H9 (cell line): Measurements from ENCODE around the gene IQSEC1. TPM values are rescaled to one million over a fixed set of nuclear protein-coding genes. Genes with fewer than 3 reads are reported as not detected.

Experiments
- DNase-seq: peaks from one replicate; pipeline ENCODE4 v3.0.0-alpha.2; 2017
- H2AFZ ChIP-seq: one replicate; pipeline ENCODE4 v1.6.1; 2013; ENCODE audit warnings: mild to moderate bottlenecking, low read length, control low read depth, moderate library complexity
- H2AK5ac ChIP-seq: 2 replicates; pipeline ENCODE4 v1.6.1; 2013; ENCODE audit warnings: low read length, control low read depth, mixed read lengths; ENCODE audit not compliant: insufficient read length
- H2BK120ac ChIP-seq: one replicate; pipeline ENCODE4 v1.6.1; 2013; ENCODE audit warnings: low read depth, mild to moderate bottlenecking, low read length, control low read depth, inconsistent platforms; ENCODE audit not compliant: poor library complexity, severe bottlenecking
- H2BK12ac ChIP-seq: 2 replicates; pipeline ENCODE4 v1.6.1; 2013; ENCODE audit warnings: low read length, control low read depth, mixed read lengths, low read depth; ENCODE audit not compliant: insufficient read length
- H2BK15ac ChIP-seq: 2 replicates; pipeline ENCODE4 v1.6.1; 2013; ENCODE audit warnings: low read depth, low read length, control low read depth
- H2BK20ac ChIP-seq: one replicate; pipeline ENCODE4 v1.6.1; 2013; ENCODE audit warnings: low read depth, mild to moderate bottlenecking, low read length, control low read depth, inconsistent platforms; ENCODE audit not compliant: poor library complexity, severe bottlenecking
- H2BK5ac ChIP-seq: 2 replicates; pipeline ENCODE4 v1.6.1; 2013; ENCODE audit warnings: low read length, control low read depth, mixed read lengths; ENCODE audit not compliant: insufficient read length
- H3K14ac ChIP-seq: 2 replicates; pipeline ENCODE4 v1.6.1; 2013; ENCODE audit warnings: low read length, control low read depth; ENCODE audit not compliant: insufficient read depth
- H3K18ac ChIP-seq: 2 replicates; pipeline ENCODE4 v1.6.1; 2013; ENCODE audit warnings: low read depth, mild to moderate bottlenecking, mixed read lengths, low read length, control low read depth; ENCODE audit not compliant: insufficient read length
- H3K23ac ChIP-seq: 2 replicates; pipeline ENCODE4 v1.6.1; 2013; ENCODE audit warnings: low read length, control low read depth, mixed read lengths, low read depth; ENCODE audit not compliant: insufficient read length
- H3K23me2 ChIP-seq: 2 replicates; pipeline ENCODE4 v1.6.1; 2013; ENCODE audit warnings: low read depth, mild to moderate bottlenecking, mixed read lengths, low read length, control low read depth; ENCODE audit not compliant: insufficient read length, poor library complexity, severe bottlenecking
- H3K27ac ChIP-seq: 2 replicates; pipeline ENCODE4 v1.5.1; 2013; ENCODE audit warnings: low read length, control low read depth, mixed read lengths, low read depth; ENCODE audit not compliant: insufficient read length
- H3K27me3 ChIP-seq: 2 replicates; pipeline ENCODE4 v1.6.1; 2013; ENCODE audit warnings: low read length, control low read depth, inconsistent platforms; ENCODE audit not compliant: insufficient read depth
- H3K4ac ChIP-seq: 2 replicates; pipeline ENCODE4 v1.6.1; 2013; ENCODE audit warnings: low read depth, mild to moderate bottlenecking, control low read depth, inconsistent platforms, low read length, moderate library complexity
- H3K4me1 ChIP-seq: 2 replicates; pipeline ENCODE4 v1.6.1; 2013; ENCODE audit warnings: low read length, control low read depth, inconsistent platforms; ENCODE audit not compliant: insufficient read depth
- H3K4me2 ChIP-seq: 2 replicates; pipeline ENCODE4 v1.6.1; 2013; ENCODE audit warnings: low read length, control low read depth, mixed read lengths; ENCODE audit not compliant: insufficient read length, insufficient read depth
- H3K56ac ChIP-seq: 2 replicates; pipeline ENCODE4 v1.6.1; 2013; ENCODE audit warnings: low read depth, mild to moderate bottlenecking, mixed read lengths, low read length, control low read depth; ENCODE audit not compliant: insufficient read length
- H3K79me1 ChIP-seq: 2 replicates; pipeline ENCODE4 v1.6.1; 2013; ENCODE audit warnings: low read depth, mild to moderate bottlenecking, moderate library complexity, low read length, control low read depth, inconsistent platforms; ENCODE audit not compliant: insufficient read depth, poor library complexity, severe bottlenecking
- H3K79me2 ChIP-seq: 2 replicates; pipeline ENCODE4 v1.6.1; 2013; ENCODE audit warnings: low read length, control low read depth, inconsistent platforms; ENCODE audit not compliant: insufficient read depth
- H3K9ac ChIP-seq: 2 replicates; pipeline ENCODE4 v1.6.1; 2013; ENCODE audit warnings: low read length, control low read depth, mixed read lengths; ENCODE audit not compliant: insufficient read length; ENCODE audit errors: extremely low read depth
- H3K9me3 ChIP-seq: one replicate; pipeline ENCODE4 v1.6.1; 2013; ENCODE audit warnings: low read depth, low read length, inconsistent platforms; ENCODE audit not compliant: control insufficient read depth
- H3T11ph ChIP-seq: one replicate; pipeline ENCODE4 v1.6.1; 2013; ENCODE audit warnings: mild to moderate bottlenecking, low read length, control low read depth, inconsistent platforms
- H4K20me1 ChIP-seq: one replicate; pipeline ENCODE4 v1.6.1; 2013; ENCODE audit not compliant: control insufficient read depth, insufficient read length, insufficient read depth
- H4K5ac ChIP-seq: 2 replicates; pipeline ENCODE4 v1.6.1; 2013; ENCODE audit warnings: low read depth, mild to moderate bottlenecking, mixed read lengths, low read length, control low read depth; ENCODE audit not compliant: insufficient read length
- H4K8ac ChIP-seq: replicated peaks from 2 replicates; pipeline ENCODE4 v1.6.1; 2013; ENCODE audit warnings: low read length, control low read depth, mixed read lengths, low read depth; ENCODE audit not compliant: insufficient read length
- H4K91ac ChIP-seq: 2 replicates; pipeline ENCODE4 v1.6.1; 2013; ENCODE audit warnings: low read depth, mild to moderate bottlenecking, moderate library complexity, mixed read lengths, low read length, control low read depth; ENCODE audit not compliant: insufficient read length
- H3K27ac Mint-ChIP-seq, 3 experiments: 2 replicates in 2 of 3; 3 replicates in 1 of 3; pipeline ENCODE4 v1.8.0; 2020 to 2021; ENCODE audit warnings: mixed read lengths in 3 of 3, mild to moderate bottlenecking in 1 of 3, moderate library complexity in 1 of 3
- H3K27me3 Mint-ChIP-seq: 2 replicates; pipeline ENCODE4 v1.8.0; 2021; ENCODE audit warnings: low read depth, mild to moderate bottlenecking, moderate library complexity, mixed read lengths
- H3K36me3 Mint-ChIP-seq, 3 experiments: 2 replicates in 2 of 3; 3 replicates in 1 of 3; pipeline ENCODE4 v1.8.0; 2020 to 2021; ENCODE audit warnings: low read depth in 3 of 3, mixed read lengths in 3 of 3; ENCODE audit not compliant: insufficient read depth in 1 of 3
- H3K4me1 Mint-ChIP-seq, 2 experiments: 2 replicates each; pipeline ENCODE4 v1.8.0; 2020; ENCODE audit warnings: mixed read lengths in 2 of 2
- H3K4me3 Mint-ChIP-seq, 2 experiments: 2 replicates in 1 of 2; 3 replicates in 1 of 2; pipeline ENCODE4 v1.8.0; 2020 to 2021; ENCODE audit warnings: mild to moderate bottlenecking in 2 of 2, mixed read lengths in 2 of 2, moderate library complexity in 1 of 2
- H3K9me3 Mint-ChIP-seq, 2 experiments: 2 replicates in 1 of 2; 3 replicates in 1 of 2; pipeline ENCODE4 v1.8.0; 2020; ENCODE audit warnings: mild to moderate bottlenecking in 2 of 2, mixed read lengths in 2 of 2, moderate library complexity in 1 of 2
- CTCF ChIP-seq: fragments of 200-600 bp; sonication (generic); conservative IDR thresholded peaks from 3 replicates; pipeline ENCODE4 v1.8.0; 2021; ENCODE audit warnings: antibody characterized with exemption, mild to moderate bottlenecking
- WGBS: extraction: QIAGEN DNeasy Blood & Tissue Kit; methylation state at CpG from one replicate; pipeline ENCODE4 v1.1.7; 2013; ENCODE audit warnings: missing lambda C conversion rate, low lambda C conversion rate, mixed read lengths; ENCODE audit not compliant: insufficient read length; ENCODE audit errors: extremely low coverage; 5-methylcytosine and 5-hydroxymethylcytosine counted together
- total RNA-seq: library from RNA; stranded (reverse); gene quantifications from 2 replicates; pipeline ENCODE4 v1.2.1, GENCODE V29; 2021

IQSEC1 gene
- total RNA-seq, 1 experiment from 2014 or later = 19.1 TPM

- Histone ChIP-seq H3K79me2 (no peaks in the 10 kb centered on the region), H3K4me1 (no peaks in the 10 kb centered on the region; the same call in 1 of the 2 replicates), H3K56ac (no peak overlapping the region), H2BK5ac (no peak overlapping the region), H3K27ac (no peak overlapping the region), H2BK20ac (no peak overlapping the region), H3K14ac (no peak overlapping the region), H4K91ac (no peak overlapping the region), H2BK12ac (no peak overlapping the region), H3K9me3 (no peaks in the 10 kb centered on the region), H3K79me1 (no peaks in the 10 kb centered on the region), H4K5ac (no peak overlapping the region), H3K23ac (no peak overlapping the region), H3K27me3 (no peaks in the 10 kb centered on the region), H3T11ph (no peak overlapping the region), H3K23me2 (no peaks in the 10 kb centered on the region), H3K4me2 (no peak overlapping the region), H2BK120ac (no peak overlapping the region), H2AFZ (no peak overlapping the region), H4K20me1 (no peaks in the 10 kb centered on the region), H2BK15ac (no peak overlapping the region), H3K4ac (no peak overlapping the region), H4K8ac (no peak overlapping the region), H3K18ac (no peak overlapping the region), H2AK5ac (no peak overlapping the region), H3K9ac (no peak overlapping the region)
- peaks cover 11 to 19% of the 10 kb centered on the region in 2 experiments for H3K4me1 Mint-ChIP-seq
- no peak overlapping the region for H3K27ac Mint-ChIP-seq
- no CpG with 5 or more reads among the region's 26 CpGs for WGBS
- no peak overlapping the region for H3K4me3 Mint-ChIP-seq
- no peaks in the 10 kb centered on the region for H3K9me3 Mint-ChIP-seq
- TF ChIP-seq CTCF = no peak
- no peak for DNase-seq
- no peaks in the 10 kb centered on the region for H3K27me3 Mint-ChIP-seq
- peaks cover 0 to 6% (median 2%) of the 10 kb centered on the region in 3 experiments; a peak in 2 of 7 replicates for H3K36me3 Mint-ChIP-seq
Observed at GRCh38 chr3:12941495-12942023, 131.7 kb downstream of the IQSEC1 start.
